ENCODE results near the gene AK8. TPM values are rescaled to one million over a fixed set of nuclear protein-coding genes. Genes with fewer than 3 reads are reported as not detected.

AK8 gene
- total RNA-seq, 1 donor from 2014 or later: 0.25 TPM

GRCh38 chr9:132756214-132756845, 121.8 kb downstream of the AK8 start:
- Histone ChIP-seq H3K9me3 (no peaks in the 10 kb centered on the region), H3K27me3 (no peaks in the 10 kb centered on the region), H3K27ac (no peak overlapping the region), H3K4me3 (no peak overlapping the region), H3K4me1 (no peaks in the 10 kb centered on the region), H3K36me3 (no peaks in the 10 kb centered on the region)
- no peak for TF ChIP-seq POLR2A (IDR thresholded peaks at IDR 0.05)
- TF ChIP-seq CTCF (IDR thresholded peaks at IDR 0.05): no peak
- no peak for TF ChIP-seq POLR2AphosphoS5 (IDR thresholded peaks at IDR 0.05; ENCODE audit: insufficient read depth in 1 of 2, low read depth in 1 of 2)
- no peak for DNase-seq (ENCODE audit: extremely low spot score in 2 of 2)
- intact Hi-C loops (cut with DNase I): no loop called here

GRCh38 chr9:132755096-132755495, 123.0 kb downstream of the AK8 start:
- no peak for TF ChIP-seq POLR2AphosphoS5 (IDR thresholded peaks at IDR 0.05; ENCODE audit: insufficient read depth in 1 of 2, low read depth in 1 of 2)
- no peak for TF ChIP-seq POLR2A (IDR thresholded peaks at IDR 0.05)
- no peak for TF ChIP-seq CTCF (IDR thresholded peaks at IDR 0.05)
- Histone ChIP-seq H3K27ac (no peak overlapping the region), H3K27me3 (no peaks in the 10 kb centered on the region), H3K9me3 (no peaks in the 10 kb centered on the region), H3K4me3 (no peak overlapping the region), H3K36me3 (no peaks in the 10 kb centered on the region), H3K4me1 (no peaks in the 10 kb centered on the region)
- DNase-seq (ENCODE audit: extremely low spot score in 2 of 2): peak in 1 of 2 donors; percentile 11
- intact Hi-C loops (cut with DNase I): no loop called here

- TF ChIP-seq POLR2AphosphoS5 (IDR thresholded peaks at IDR 0.05; ENCODE audit: insufficient read depth in 1 of 2, low read depth in 1 of 2) (no peak), POLR2A (IDR thresholded peaks at IDR 0.05) (no peak), CTCF (IDR thresholded peaks at IDR 0.05) (no peak)
- peak in 1 of 2 donors; percentile 16 for DNase-seq (ENCODE audit: extremely low spot score in 2 of 2)
Observed at GRCh38 chr9:132754236-132754635, 123.8 kb downstream of the AK8 start.

GRCh38 chr9:132753593-132753880, 124.5 kb downstream of the AK8 start:
- peak in 1 of 2 donors; percentile 67 for DNase-seq (ENCODE audit: extremely low spot score in 2 of 2)
- H3K27me3 ChIP-seq: no peaks in the 10 kb centered on the region
- no peaks in the 10 kb centered on the region for H3K36me3 ChIP-seq
- H3K4me3 ChIP-seq: no peak overlapping the region
- no peaks in the 10 kb centered on the region for H3K9me3 ChIP-seq
- H3K4me1 ChIP-seq: no peaks in the 10 kb centered on the region
- intact Hi-C loops (cut with DNase I): no loop called here
- H3K27ac ChIP-seq: no peak overlapping the region
- TF ChIP-seq POLR2A (IDR thresholded peaks at IDR 0.05): no peak

More at GRCh38 chr9:132754236-132754635, 123.8 kb downstream of the AK8 start:
- H3K27ac ChIP-seq: no peak overlapping the region
- no peaks in the 10 kb centered on the region for H3K36me3 ChIP-seq
- intact Hi-C loops (cut with DNase I): no loop called here
- H3K4me1 ChIP-seq: no peaks in the 10 kb centered on the region
- no peaks in the 10 kb centered on the region for H3K9me3 ChIP-seq
- no peak overlapping the region for H3K4me3 ChIP-seq
- no peaks in the 10 kb centered on the region for H3K27me3 ChIP-seq

- H3K4me3 ChIP-seq: no peak overlapping the region
- intact Hi-C loops (cut with DNase I): no loop called here
- H3K4me1 ChIP-seq: no peaks in the 10 kb centered on the region
- H3K27me3 ChIP-seq: no peaks in the 10 kb centered on the region
- H3K36me3 ChIP-seq: no peaks in the 10 kb centered on the region
- peak in 1 of 2 donors; percentile 64 for DNase-seq (ENCODE audit: extremely low spot score in 2 of 2)
- H3K9me3 ChIP-seq: no peaks in the 10 kb centered on the region
- H3K27ac ChIP-seq: no peak overlapping the region
- TF ChIP-seq POLR2A (IDR thresholded peaks at IDR 0.05) (no peak), CTCF (IDR thresholded peaks at IDR 0.05) (no peak), POLR2AphosphoS5 (IDR thresholded peaks at IDR 0.05; ENCODE audit: insufficient read depth in 1 of 2, low read depth in 1 of 2) (no peak)
Observed at GRCh38 chr9:132752877-132753592, 125.0 kb downstream of the AK8 start.

Measured in vagina (tissue), 2 donors.